Trophoblast cell (in vitro differentiated cells and primary cell): ENCODE data around the gene GBX1.

Experiments used
- DNase-seq, 2 donors: peaks; one replicate each; pipeline ENCODE4 v3.0.0-alpha.2; 2016
- H2AFZ ChIP-seq: 2 replicates; pipeline ENCODE4 v1.6.1; 2013; ENCODE audit warnings: low read length, moderate library complexity, mild to moderate bottlenecking; ENCODE audit not compliant: insufficient read depth, poor library complexity
- H2AK5ac ChIP-seq: 2 replicates; pipeline ENCODE4 v1.6.1; 2013; ENCODE audit warnings: mild to moderate bottlenecking, low read length
- H2BK120ac ChIP-seq: 2 replicates; pipeline ENCODE4 v1.6.1; 2013; ENCODE audit warnings: low read length, mild to moderate bottlenecking, moderate library complexity; ENCODE audit not compliant: insufficient read depth, poor library complexity
- H2BK12ac ChIP-seq: 2 replicates; pipeline ENCODE4 v1.6.1; 2013; ENCODE audit warnings: mild to moderate bottlenecking, low read length, moderate library complexity
- H2BK5ac ChIP-seq: 2 replicates; pipeline ENCODE4 v1.6.1; 2013; ENCODE audit warnings: low read length, low read depth, moderate library complexity, mild to moderate bottlenecking; ENCODE audit not compliant: poor library complexity
- H3K14ac ChIP-seq: 2 replicates; pipeline ENCODE4 v1.6.1; 2013; ENCODE audit warnings: mild to moderate bottlenecking, low read length
- H3K18ac ChIP-seq: 2 replicates; pipeline ENCODE4 v1.6.1; 2013; ENCODE audit warnings: mild to moderate bottlenecking, low read length
- H3K23ac ChIP-seq: 2 replicates; pipeline ENCODE4 v1.6.1; 2013; ENCODE audit warnings: low read length
- H3K27ac ChIP-seq: 2 replicates; pipeline ENCODE4 v1.5.1; 2013; ENCODE audit warnings: low read depth, mild to moderate bottlenecking, inconsistent platforms, low read length, moderate library complexity
- H3K27me3 ChIP-seq: 2 replicates; pipeline ENCODE4 v1.6.1; 2013; ENCODE audit warnings: inconsistent platforms, mild to moderate bottlenecking, low read length, moderate library complexity; ENCODE audit not compliant: insufficient read depth
- H3K36me3 ChIP-seq, 2 experiments: 1 replicate in 1 of 2; 2 replicates in 1 of 2; pipeline ENCODE4 v1.6.1; 2013; ENCODE audit warnings: low read length in 2 of 2, mild to moderate bottlenecking in 2 of 2, moderate library complexity in 1 of 2; ENCODE audit not compliant: insufficient read depth in 2 of 2, control insufficient read depth in 1 of 2
- H3K4ac ChIP-seq: 2 replicates; pipeline ENCODE4 v1.6.1; 2013; ENCODE audit warnings: low read depth, mild to moderate bottlenecking, low read length, moderate library complexity
- H3K4me1 ChIP-seq, 2 experiments: 1 replicate in 1 of 2; 2 replicates in 1 of 2; pipeline ENCODE4 v1.6.1; 2013; ENCODE audit warnings: low read length in 2 of 2, mild to moderate bottlenecking in 2 of 2, moderate library complexity in 1 of 2; ENCODE audit not compliant: insufficient read depth in 2 of 2, control insufficient read depth in 1 of 2
- H3K4me2 ChIP-seq: 2 replicates; pipeline ENCODE4 v1.6.1; 2013; ENCODE audit warnings: inconsistent platforms, mild to moderate bottlenecking, low read length, moderate library complexity
- H3K4me3 ChIP-seq: 2 replicates; pipeline ENCODE4 v1.5.1; 2013; ENCODE audit warnings: mild to moderate bottlenecking, low read depth, low read length, inconsistent platforms
- H3K79me1 ChIP-seq: one replicate; pipeline ENCODE4 v1.6.1; 2013; ENCODE audit warnings: low read length
- H3K79me2 ChIP-seq: 2 replicates; pipeline ENCODE4 v1.6.1; 2013; ENCODE audit warnings: low read length, mild to moderate bottlenecking; ENCODE audit not compliant: control insufficient read depth, insufficient read depth, poor library complexity
- H3K9ac ChIP-seq: 2 replicates; pipeline ENCODE4 v1.6.1; 2013; ENCODE audit warnings: mild to moderate bottlenecking, low read length
- H3K9me3 ChIP-seq: 2 replicates; pipeline ENCODE4 v1.6.1; 2013; ENCODE audit warnings: low read depth, mild to moderate bottlenecking, control low read depth, inconsistent platforms, low read length; ENCODE audit not compliant: insufficient read depth
- H4K12ac ChIP-seq: 2 replicates; pipeline ENCODE4 v1.6.1; 2013; ENCODE audit warnings: low read depth, mild to moderate bottlenecking, low read length, moderate library complexity
- H4K8ac ChIP-seq: 2 replicates; pipeline ENCODE4 v1.6.1; 2013; ENCODE audit warnings: low read depth, mild to moderate bottlenecking, low read length, moderate library complexity
- H4K91ac ChIP-seq: one replicate; pipeline ENCODE4 v1.6.1; 2013; ENCODE audit warnings: low read depth, mild to moderate bottlenecking, low read length, moderate library complexity
- WGBS: extraction: QIAGEN DNeasy Blood & Tissue Kit; methylation state at CpG from one replicate; pipeline ENCODE4 v1.1.7; 2013; ENCODE audit warnings: missing lambda C conversion rate; ENCODE audit not compliant: insufficient read length, insufficient coverage; ENCODE audit errors: extremely low coverage; 5-methylcytosine and 5-hydroxymethylcytosine counted together

Gene GBX1

GRCh38 chr7:151133266-151133985 lies 34.1 kb downstream of the GBX1 start:
- H3K79me1 ChIP-seq, result no peaks in the 10 kb centered on the region
- H4K91ac ChIP-seq, result no peak overlapping the region
- H2AK5ac ChIP-seq, result no peak overlapping the region
- no peak overlapping the region for H2BK120ac ChIP-seq
- DNase-seq, result no peak
- no peak overlapping the region for H3K23ac ChIP-seq
- no peak overlapping the region for H2BK12ac ChIP-seq
- no CpG with 5 or more reads among the region's 16 CpGs for WGBS
- no peak overlapping the region for H3K4ac ChIP-seq
- no peak overlapping the region for H3K9ac ChIP-seq
- H3K4me1 ChIP-seq, result peaks cover 0 to 3% of the 10 kb centered on the region in 2 experiments
- no peaks in the 10 kb centered on the region for H3K27me3 ChIP-seq
- H3K27ac ChIP-seq, result no peak overlapping the region
- peaks cover 96 to 97% of the 10 kb centered on the region in 2 experiments for H3K36me3 ChIP-seq
- no peak overlapping the region for H3K18ac ChIP-seq
- no peak overlapping the region for H4K12ac ChIP-seq
- H3K4me3 ChIP-seq, result no peak overlapping the region
- no peak overlapping the region for H3K4me2 ChIP-seq
- H4K8ac ChIP-seq, result no peak overlapping the region
- H3K14ac ChIP-seq, result no peak overlapping the region
- no peaks in the 10 kb centered on the region for H3K9me3 ChIP-seq
- no peak overlapping the region for H2BK5ac ChIP-seq
- H2AFZ ChIP-seq, result no peak overlapping the region
- H3K79me2 ChIP-seq, result no peaks in the 10 kb centered on the region

GRCh38 chr7:151132461-151133205 lies 34.9 kb downstream of the GBX1 start:
- H4K8ac ChIP-seq, result no peak overlapping the region
- no peak overlapping the region for H3K9ac ChIP-seq
- no peak overlapping the region for H2BK5ac ChIP-seq

GRCh38 chr7:151131592-151132293 lies 35.8 kb downstream of the GBX1 start:
- Histone ChIP-seq H3K4me3 (no peak overlapping the region), H3K9me3 (no peaks in the 10 kb centered on the region), H2BK120ac (no peak overlapping the region), H3K9ac (no peak overlapping the region), H2BK5ac (no peak overlapping the region), H2AK5ac (no peak overlapping the region), H3K27me3 (no peaks in the 10 kb centered on the region), H2AFZ (no peak overlapping the region), H3K14ac (no peak overlapping the region), H4K8ac (no peak overlapping the region), H2BK12ac (no peak overlapping the region), H3K27ac (no peak overlapping the region), H3K79me1 (no peaks in the 10 kb centered on the region), H4K12ac (no peak overlapping the region), H4K91ac (no peak overlapping the region), H3K36me3 (peaks cover 96 to 98% of the 10 kb centered on the region in 2 experiments), H3K79me2 (no peaks in the 10 kb centered on the region), H3K4ac (no peak overlapping the region), H3K23ac (no peak overlapping the region), H3K4me1 (peaks cover 0 to under 1% of the 10 kb centered on the region in 2 experiments), H3K18ac (no peak overlapping the region), H3K4me2 (no peak overlapping the region)
- WGBS, result no CpG with 5 or more reads among the region's 19 CpGs
- DNase-seq, result no peak

More at GRCh38 chr7:151132461-151133205, 34.9 kb downstream of the GBX1 start:
- Histone ChIP-seq H4K12ac (no peak overlapping the region), H3K79me2 (no peaks in the 10 kb centered on the region), H3K14ac (no peak overlapping the region), H3K4me2 (no peak overlapping the region), H3K18ac (no peak overlapping the region), H3K9me3 (no peaks in the 10 kb centered on the region), H2AFZ (no peak overlapping the region), H3K27me3 (no peaks in the 10 kb centered on the region), H3K79me1 (no peaks in the 10 kb centered on the region), H2BK120ac (no peak overlapping the region), H4K91ac (no peak overlapping the region), H3K27ac (no peak overlapping the region), H3K4me3 (no peak overlapping the region), H3K23ac (no peak overlapping the region), H2BK12ac (no peak overlapping the region), H3K36me3 (peaks cover 96 to 97% of the 10 kb centered on the region in 2 experiments), H2AK5ac (no peak overlapping the region), H3K4me1 (peaks cover 0 to 3% of the 10 kb centered on the region in 2 experiments), H3K4ac (no peak overlapping the region)
- DNase-seq, result no peak
- WGBS, result no CpG with 5 or more reads among the region's 21 CpGs

- Histone ChIP-seq H4K8ac (no peak overlapping the region), H3K4ac (no peak overlapping the region), H3K36me3 (peaks cover 96% of the 10 kb centered on the region in 2 experiments), H3K27me3 (no peaks in the 10 kb centered on the region), H3K79me1 (no peaks in the 10 kb centered on the region), H3K4me2 (no peak overlapping the region), H2BK120ac (no peak overlapping the region), H2BK5ac (no peak overlapping the region), H3K4me3 (no peak overlapping the region), H2AFZ (no peak overlapping the region), H4K91ac (no peak overlapping the region), H3K27ac (no peak overlapping the region), H3K14ac (no peak overlapping the region), H2AK5ac (no peak overlapping the region), H3K9me3 (no peaks in the 10 kb centered on the region), H3K79me2 (no peaks in the 10 kb centered on the region), H3K23ac (no peak overlapping the region), H3K18ac (no peak overlapping the region), H3K9ac (no peak overlapping the region), H3K4me1 (peaks cover 0 to under 1% of the 10 kb centered on the region in 2 experiments), H4K12ac (no peak overlapping the region), H2BK12ac (no peak overlapping the region)
- no CpG with 5 or more reads among the region's 13 CpGs for WGBS
- DNase-seq, result no peak
Measured at GRCh38 chr7:151131224-151131591, 36.3 kb downstream of the GBX1 start.
